ENCODE data around the gene TRAPPC12. TPM values are rescaled to one million over a fixed set of nuclear protein-coding genes. Genes with fewer than 3 reads are reported as not detected.

TRAPPC12 gene
- total RNA-seq, 1 donor from 2014 or later = 71.0 TPM

GRCh38 chr2:3388412-3388738, 8.9 kb downstream of the TRAPPC12 start:
- Mint-ChIP-seq H3K27ac (ENCODE audit: unreplicated experiment) (no peak overlapping the region), H3K4me1 (ENCODE audit: low read depth) (peaks cover 20% of the 10 kb centered on the region), H3K27me3 (ENCODE audit: low read depth) (no peaks in the 10 kb centered on the region), H3K4me3 (ENCODE audit: unreplicated experiment) (no peak overlapping the region), H3K9me3 (ENCODE audit: low read depth) (no peaks in the 10 kb centered on the region), H3K36me3 (ENCODE audit: low read depth) (peaks cover 14% of the 10 kb centered on the region)
- DNase-seq (ENCODE audit: low spot score) = no peak
- no peak for TF ChIP-seq CTCF (IDR thresholded peaks at IDR 0.05)

- H3K9me3 Mint-ChIP-seq (ENCODE audit: low read depth) = no peaks in the 10 kb centered on the region
- H3K27me3 Mint-ChIP-seq (ENCODE audit: low read depth) = no peaks in the 10 kb centered on the region
- H3K4me3 Mint-ChIP-seq (ENCODE audit: unreplicated experiment) = no peak overlapping the region
- H3K27ac Mint-ChIP-seq (ENCODE audit: unreplicated experiment) = no peak overlapping the region
- peaks cover 16% of the 10 kb centered on the region for H3K36me3 Mint-ChIP-seq (ENCODE audit: low read depth)
- H3K4me1 Mint-ChIP-seq (ENCODE audit: low read depth) = peaks cover 20% of the 10 kb centered on the region
- no peak for TF ChIP-seq CTCF (IDR thresholded peaks at IDR 0.05)
- DNase-seq (ENCODE audit: low spot score) = no peak
These were observed 9.7 kb downstream of the TRAPPC12 start for GRCh38 chr2:3389193-3389592.

- no peak overlapping the region for H3K4me3 Mint-ChIP-seq (ENCODE audit: unreplicated experiment)
- peaks cover 19% of the 10 kb centered on the region for H3K36me3 Mint-ChIP-seq (ENCODE audit: low read depth)
- DNase-seq (ENCODE audit: low spot score) = no peak
- no peaks in the 10 kb centered on the region for H3K27me3 Mint-ChIP-seq (ENCODE audit: low read depth)
- H3K9me3 Mint-ChIP-seq (ENCODE audit: low read depth) = peaks cover 3% of the 10 kb centered on the region
- H3K27ac Mint-ChIP-seq (ENCODE audit: unreplicated experiment) = no peak overlapping the region
- H3K4me1 Mint-ChIP-seq (ENCODE audit: low read depth) = peaks cover 20% of the 10 kb centered on the region
- no peak for TF ChIP-seq CTCF (IDR thresholded peaks at IDR 0.05)
These were observed 10.5 kb downstream of the TRAPPC12 start for GRCh38 chr2:3390041-3390440.

GRCh38 chr2:3392216-3392615, 12.7 kb downstream of the TRAPPC12 start:
- Mint-ChIP-seq H3K27me3 (ENCODE audit: low read depth) (no peaks in the 10 kb centered on the region), H3K4me3 (ENCODE audit: unreplicated experiment) (no peak overlapping the region), H3K27ac (ENCODE audit: unreplicated experiment) (no peak overlapping the region), H3K36me3 (ENCODE audit: low read depth) (peaks cover 32% of the 10 kb centered on the region), H3K4me1 (ENCODE audit: low read depth) (peaks cover 4% of the 10 kb centered on the region), H3K9me3 (ENCODE audit: low read depth) (peaks cover 15% of the 10 kb centered on the region)
- no peak for DNase-seq (ENCODE audit: low spot score)
- TF ChIP-seq CTCF (IDR thresholded peaks at IDR 0.05) = no peak

- H3K9me3 Mint-ChIP-seq (ENCODE audit: low read depth) = peaks cover 15% of the 10 kb centered on the region
- H3K4me3 Mint-ChIP-seq (ENCODE audit: unreplicated experiment) = no peak overlapping the region
- TF ChIP-seq CTCF (IDR thresholded peaks at IDR 0.05) = no peak
- no peak overlapping the region for H3K27ac Mint-ChIP-seq (ENCODE audit: unreplicated experiment)
- no peak for DNase-seq (ENCODE audit: low spot score)
- H3K27me3 Mint-ChIP-seq (ENCODE audit: low read depth) = no peaks in the 10 kb centered on the region
- H3K36me3 Mint-ChIP-seq (ENCODE audit: low read depth) = peaks cover 24% of the 10 kb centered on the region
- H3K4me1 Mint-ChIP-seq (ENCODE audit: low read depth) = no peaks in the 10 kb centered on the region
These were observed 17.5 kb downstream of the TRAPPC12 start for GRCh38 chr2:3396920-3397559.
